Measurements from ENCODE around the gene NCKAP5. TPM values are rescaled to one million over a fixed set of nuclear protein-coding genes. Genes with fewer than 3 reads are reported as not detected.

NCKAP5 gene
- total RNA-seq, 2 donors from 2014 or later = 0.78 to 2.6 TPM

DNA sequence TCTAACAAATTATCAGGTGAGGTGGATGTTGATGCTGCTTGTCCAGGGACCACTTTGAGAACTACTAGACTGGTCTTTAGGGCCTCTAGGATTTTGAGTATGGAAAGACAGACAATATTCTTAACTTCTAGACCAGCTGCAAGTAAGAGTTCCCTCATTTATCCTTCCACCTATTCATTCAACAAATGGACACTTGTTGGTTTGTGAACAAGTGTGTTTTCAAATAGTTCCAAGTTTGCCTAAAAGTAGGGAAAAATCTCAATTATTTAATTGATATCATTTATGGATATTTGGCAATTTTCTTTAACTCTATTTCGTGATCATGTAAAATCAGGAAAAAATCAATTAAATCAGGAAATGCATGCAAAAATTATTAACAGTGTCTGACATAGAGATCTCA lies 245.4 kb downstream of the NCKAP5 start:
- 30 to 43% methylated on average over 1 of the region's 1 CpG for WGBS, 2 donors

DNA sequence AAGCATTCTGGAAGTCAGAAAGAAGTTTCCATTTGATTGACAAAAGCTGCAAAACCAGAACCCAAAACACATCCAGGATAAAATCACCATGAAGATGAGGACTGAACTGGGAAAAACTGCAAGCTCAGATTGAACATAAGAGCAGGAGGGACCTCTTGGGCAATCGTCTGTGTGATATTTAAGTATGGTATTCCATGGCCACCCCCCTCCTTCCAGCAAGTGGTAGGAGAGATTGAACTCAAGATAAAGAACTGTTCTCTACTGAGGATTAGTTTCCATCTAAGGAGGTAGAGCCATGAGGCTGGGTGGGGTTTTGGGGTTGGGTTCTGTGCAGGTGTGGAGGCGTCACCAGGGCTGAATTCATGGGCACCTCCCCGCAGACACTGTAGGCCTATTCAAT lies 251.1 kb downstream of the NCKAP5 start:
- no peaks in the 10 kb centered on the region for H3K4me1 ChIP-seq
- no peaks in the 10 kb centered on the region for H3K9me3 ChIP-seq
- no peak for TF ChIP-seq POLR2A (IDR thresholded peaks at IDR 0.05)
- no peak for ATAC-seq
- WGBS, 2 donors = 66 to 82% methylated on average over 3 of the region's 3 CpGs
- H3K27ac ChIP-seq = no peak overlapping the region
- no peaks in the 10 kb centered on the region for H3K36me3 ChIP-seq (replicated peaks in 1 of 2; ENCODE audit: insufficient read depth in 1 of 2, low read depth in 2 of 2)
- DNase-seq = no peak
- H3K27me3 ChIP-seq = no peaks in the 10 kb centered on the region
- intact Hi-C loops (cut with DNase I) = no loop called here
- no peak overlapping the region for H3K4me3 ChIP-seq

More for the DNA sequence above, 245.4 kb downstream of the NCKAP5 start:
- Histone ChIP-seq H3K27me3 (no peaks in the 10 kb centered on the region), H3K4me3 (no peak overlapping the region), H3K36me3 (replicated peaks in 1 of 2; ENCODE audit: insufficient read depth in 1 of 2, low read depth in 2 of 2) (no peaks in the 10 kb centered on the region), H3K9me3 (no peaks in the 10 kb centered on the region), H3K4me1 (no peaks in the 10 kb centered on the region), H3K27ac (no peak overlapping the region)
- no peak for DNase-seq
- ATAC-seq = no peak
- intact Hi-C loops (cut with DNase I) = no loop called here
- no peak for TF ChIP-seq POLR2A (IDR thresholded peaks at IDR 0.05)
- TF ChIP-seq, protein P1, sequence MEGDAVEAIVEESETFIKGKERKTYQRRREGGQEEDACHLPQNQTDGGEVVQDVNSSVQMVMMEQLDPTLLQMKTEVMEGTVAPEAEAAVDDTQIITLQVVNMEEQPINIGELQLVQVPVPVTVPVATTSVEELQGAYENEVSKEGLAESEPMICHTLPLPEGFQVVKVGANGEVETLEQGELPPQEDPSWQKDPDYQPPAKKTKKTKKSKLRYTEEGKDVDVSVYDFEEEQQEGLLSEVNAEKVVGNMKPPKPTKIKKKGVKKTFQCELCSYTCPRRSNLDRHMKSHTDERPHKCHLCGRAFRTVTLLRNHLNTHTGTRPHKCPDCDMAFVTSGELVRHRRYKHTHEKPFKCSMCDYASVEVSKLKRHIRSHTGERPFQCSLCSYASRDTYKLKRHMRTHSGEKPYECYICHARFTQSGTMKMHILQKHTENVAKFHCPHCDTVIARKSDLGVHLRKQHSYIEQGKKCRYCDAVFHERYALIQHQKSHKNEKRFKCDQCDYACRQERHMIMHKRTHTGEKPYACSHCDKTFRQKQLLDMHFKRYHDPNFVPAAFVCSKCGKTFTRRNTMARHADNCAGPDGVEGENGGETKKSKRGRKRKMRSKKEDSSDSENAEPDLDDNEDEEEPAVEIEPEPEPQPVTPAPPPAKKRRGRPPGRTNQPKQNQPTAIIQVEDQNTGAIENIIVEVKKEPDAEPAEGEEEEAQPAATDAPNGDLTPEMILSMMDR (IDR thresholded peaks at IDR 0.05) = no peak

DNA sequence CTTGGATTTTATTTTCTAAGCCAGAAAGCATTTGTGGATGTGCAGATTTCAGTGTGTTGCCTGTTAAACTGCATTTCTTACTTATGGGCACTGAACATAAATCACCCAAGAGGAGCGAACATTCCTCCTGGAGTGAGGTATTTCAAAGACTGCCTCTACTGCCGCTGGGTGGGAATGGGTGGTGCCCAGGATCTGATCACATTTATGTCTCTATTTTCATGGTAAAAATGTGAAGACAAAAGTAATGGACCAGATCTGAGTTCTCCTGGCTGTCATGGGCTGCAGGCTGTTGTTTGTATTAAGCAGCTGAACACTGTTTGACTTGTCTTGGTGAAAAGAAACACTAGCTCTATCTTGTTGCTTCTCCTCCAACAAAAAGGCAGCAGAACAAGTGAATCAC lies 251.7 kb downstream of the NCKAP5 start:
- ATAC-seq (no peak), DNase-seq (no peak)
- intact Hi-C loops (cut with DNase I) = no loop called here
- no peaks in the 10 kb centered on the region for H3K36me3 ChIP-seq (replicated peaks in 1 of 2; ENCODE audit: insufficient read depth in 1 of 2, low read depth in 2 of 2)
- no peaks in the 10 kb centered on the region for H3K4me1 ChIP-seq
- H3K27me3 ChIP-seq = no peaks in the 10 kb centered on the region
- no peak for TF ChIP-seq POLR2A (IDR thresholded peaks at IDR 0.05)
- H3K27ac ChIP-seq = no peak overlapping the region
- H3K9me3 ChIP-seq = no peaks in the 10 kb centered on the region
- WGBS, 2 donors = 83 to 92% methylated on average over 2 of the region's 2 CpGs
- no peak overlapping the region for H3K4me3 ChIP-seq

DNA sequence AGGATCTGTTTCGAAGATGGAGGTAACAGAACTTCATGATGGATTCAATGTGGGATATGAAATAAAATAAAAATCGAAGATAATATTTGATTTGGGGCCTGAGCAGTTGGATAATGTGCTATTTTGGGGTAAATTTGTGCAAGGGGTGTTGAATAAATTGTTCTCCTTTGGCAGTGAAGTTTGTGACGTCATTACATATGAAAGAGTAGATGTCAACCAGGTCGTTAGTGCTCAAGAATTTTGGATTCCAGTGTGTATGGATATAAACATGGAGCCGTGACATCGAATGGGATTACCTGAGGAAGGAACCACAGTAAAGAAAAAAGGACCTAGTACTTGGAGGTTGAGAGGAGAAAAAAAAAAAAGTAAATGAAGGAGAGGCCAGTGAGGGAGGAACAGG lies 253.0 kb downstream of the NCKAP5 start:
- no peaks in the 10 kb centered on the region for H3K9me3 ChIP-seq
- ATAC-seq = no peak
- TF ChIP-seq POLR2A (IDR thresholded peaks at IDR 0.05) = no peak
- TF ChIP-seq, protein P1 (IDR thresholded peaks at IDR 0.05) = no peak
- intact Hi-C loops (cut with DNase I) = no loop called here
- H3K36me3 ChIP-seq (replicated peaks in 1 of 2; ENCODE audit: insufficient read depth in 1 of 2, low read depth in 2 of 2) = no peaks in the 10 kb centered on the region
- no peaks in the 10 kb centered on the region for H3K4me1 ChIP-seq
- WGBS, 2 donors = 71 to 78% methylated on average over 6 of the region's 6 CpGs
- no peaks in the 10 kb centered on the region for H3K27me3 ChIP-seq
- no peak overlapping the region for H3K27ac ChIP-seq
- no peak overlapping the region for H3K4me3 ChIP-seq
- DNase-seq = no peak

DNA sequence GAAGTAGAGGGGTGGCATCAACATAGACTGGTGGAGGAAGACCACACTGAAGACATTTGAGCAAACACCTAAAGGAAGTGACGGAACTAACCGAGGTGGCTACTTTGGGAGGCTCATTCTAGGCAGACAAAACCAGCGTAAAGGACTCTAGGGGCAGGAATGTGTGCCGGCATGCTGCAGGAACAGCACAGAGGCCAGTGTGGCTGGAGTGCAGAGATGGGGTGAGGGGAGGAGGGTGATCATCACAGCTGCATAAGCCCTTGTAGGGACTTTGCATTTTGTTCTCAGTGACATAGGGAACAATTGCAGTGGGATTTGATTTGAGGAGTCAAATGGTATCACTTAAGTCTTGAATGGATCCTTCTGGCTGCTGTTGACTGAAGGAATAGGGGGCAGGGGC lies 253.5 kb downstream of the NCKAP5 start:
- Histone ChIP-seq H3K4me1 (no peaks in the 10 kb centered on the region), H3K9me3 (no peaks in the 10 kb centered on the region), H3K36me3 (replicated peaks in 1 of 2; ENCODE audit: insufficient read depth in 1 of 2, low read depth in 2 of 2) (no peaks in the 10 kb centered on the region), H3K27me3 (no peaks in the 10 kb centered on the region), H3K27ac (no peak overlapping the region), H3K4me3 (no peak overlapping the region)
- no peak for TF ChIP-seq POLR2A (IDR thresholded peaks at IDR 0.05)
- TF ChIP-seq, protein P1 (IDR thresholded peaks at IDR 0.05) = no peak
- ATAC-seq (no peak), DNase-seq (no peak)
- WGBS, 2 donors = 76 to 86% methylated on average over 4 of the region's 4 CpGs
- intact Hi-C loops (cut with DNase I) = no loop called here

DNA sequence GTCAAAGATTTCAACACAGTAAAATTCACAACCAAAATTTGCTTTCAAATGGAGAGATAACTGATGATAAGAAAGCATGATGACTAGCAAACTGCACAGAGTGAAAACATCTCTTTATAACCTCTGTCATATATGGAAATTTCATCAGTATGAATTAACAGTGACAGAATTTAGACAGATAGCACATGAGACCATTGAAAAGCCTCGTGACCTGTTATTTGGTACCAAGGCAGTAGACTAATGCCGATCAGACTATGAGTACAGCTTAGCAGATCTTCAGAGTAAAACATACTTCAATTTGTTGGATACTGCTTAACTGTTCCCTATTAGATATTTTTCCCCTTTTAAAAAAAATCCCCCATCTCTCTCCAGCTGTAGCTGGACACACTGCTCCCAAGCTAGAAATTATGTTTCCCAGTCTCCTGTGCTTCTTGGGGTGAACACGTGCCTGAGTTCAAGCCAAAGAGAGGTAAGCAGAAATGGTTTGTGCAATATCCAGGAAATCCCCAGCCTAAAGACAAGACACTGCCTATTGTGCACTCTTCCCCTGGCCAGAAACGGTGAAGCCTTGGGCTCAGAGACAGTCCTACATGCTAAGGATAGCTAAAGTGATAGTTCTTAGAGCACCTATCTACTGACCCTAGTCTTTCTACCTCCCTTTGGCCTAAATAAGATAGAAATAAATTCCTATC lies 256.1 kb downstream of the NCKAP5 start:
- H3K9me3 ChIP-seq = no peaks in the 10 kb centered on the region
- H3K4me1 ChIP-seq = no peaks in the 10 kb centered on the region
- WGBS, 2 donors = 61 to 64% methylated on average over 4 of the region's 4 CpGs
- ATAC-seq (no peak), DNase-seq (no peak)
- TF ChIP-seq POLR2A (IDR thresholded peaks at IDR 0.05) = no peak
- TF ChIP-seq, protein P1 (IDR thresholded peaks at IDR 0.05) = no peak
- H3K36me3 ChIP-seq (replicated peaks in 1 of 2; ENCODE audit: insufficient read depth in 1 of 2, low read depth in 2 of 2) = no peaks in the 10 kb centered on the region
- intact Hi-C loops (cut with DNase I) = no loop called here
- no peak overlapping the region for H3K4me3 ChIP-seq
- no peak overlapping the region for H3K27ac ChIP-seq
- H3K27me3 ChIP-seq = no peaks in the 10 kb centered on the region
